Pancreas (tissue), 10 donors: ENCODE data around the gene POR. TPM values are rescaled to one million over a fixed set of nuclear protein-coding genes. Genes with fewer than 3 reads are reported as not detected.

Experiments used
- ATAC-seq, 4 donors: fragments of 200-7000 bp; cut with Tn5 transposase; one replicate each; pipeline versions ENCODE4 v1.8.0 to v1.9.1; 2020; ENCODE audit warnings: mild to moderate bottlenecking in 4 of 4, moderate library complexity in 4 of 4
- DNase-seq, 6 donors: peaks; one replicate each; pipeline ENCODE4 v3.0.0-alpha.2; 2020
- FAIRE-seq: peaks from 2 replicates; lab custom pipeline; 2012; peaks lifted over from hg19 to GRCh38; lab: Jason Lieb, UNC
- H3K27ac ChIP-seq, 4 donors: fragments of 200-600 bp; sonication (generic); 1 replicate in 3 of 4; 2 replicates in 1 of 4; pipeline versions ENCODE4 v1.5.0 to v1.8.0; 2020
- H3K27me3 ChIP-seq, 4 donors: fragments of 200-600 bp; one replicate each; pipeline ENCODE4 v1.8.0; 2021
- H3K36me3 ChIP-seq, 3 donors: fragments of 200-600 bp; sonication (generic) in 1 of 3; one replicate each; pipeline versions ENCODE4 v1.5.0 to v1.8.0; 2020 to 2021
- H3K4me1 ChIP-seq, 3 donors: fragments of 200-600 bp; one replicate each; pipeline ENCODE4 v1.8.0; 2021
- H3K4me3 ChIP-seq, 4 donors: fragments of 200-600 bp; sonication (generic) in 2 of 4; one replicate each; pipeline versions ENCODE4 v1.5.0 to v1.8.0; 2020 to 2021
- H3K9me3 ChIP-seq, 4 donors: fragments of 200-600 bp; one replicate each; pipeline ENCODE4 v1.8.0; 2021
- WGBS, 2 donors: extraction: QIAGEN DNeasy Blood & Tissue Kit; methylation state at CpG; one replicate each; pipeline ENCODE4 v1.1.7; 2013; 5-methylcytosine and 5-hydroxymethylcytosine counted together
- intact Hi-C, 3 donors: fragments of 100-400 bp; cut with DNase I; formaldehyde crosslinking; loops; one replicate each; pipeline versions ENCODE4 v1.11.1 to v1.14.2; 2022
- microRNA-seq, 2 donors: library from miRNA; unstranded; fragments of <30 nt; microRNA quantifications; one replicate each; pipeline versions ENCODE4 to v1.1.0, GENCODE V29; 2019 to 2020
- polyA plus RNA-seq, 2 donors: library from polyadenylated mRNA; stranded (reverse); fragments of 200-250 nt; gene quantifications; one replicate each; pipeline ENCODE4 v1.2.3, GENCODE V29; 2013
- total RNA-seq, 6 donors: library from RNA; stranded (reverse); fragmentation: NEBNext Ultra II Directional in 4 of 6; extraction: Animal tissue kit (Norgen Biotek cat#: 25700) in 4 of 6; gene quantifications; one replicate each; pipeline versions ENCODE4 v1.2.1 to v1.2.4, GENCODE V29; 2021 to 2023
- TF ChIP-seq, protein P1 (sequence below), 4 donors: fragments of 200-600 bp; sonication (generic) in 3 of 4; IDR thresholded peaks; one replicate each; pipeline versions ENCODE4 v1.5.0 to v1.8.0; 2021; ENCODE audit warnings: antibody characterized with exemption in 4 of 4
- donor health status: healthy with polysubstance abuse.
- donor health status: DM: no; HTN: no; CAD: no; lungs with moderate emphysema.
- donor health status: DM: no; HTN: no; CAD: no.
- donor health status: control.
- donor health status: control.
- donor health status: Bipolar disorder and iron deficiency.
- donor health status: DM: yes; HTN: yes; CAD: no.
- donor health status: DM: no; HTN: no; CAD: no.
- donor health status: DM: no; HTN: no; CAD: no.
- donor health status: DM: yes; HTN: yes; CAD: no.

Gene POR
- total and polyA plus RNA-seq, 8 donors, result 29.7 to 99.0 (median 43.6) TPM

DNA sequence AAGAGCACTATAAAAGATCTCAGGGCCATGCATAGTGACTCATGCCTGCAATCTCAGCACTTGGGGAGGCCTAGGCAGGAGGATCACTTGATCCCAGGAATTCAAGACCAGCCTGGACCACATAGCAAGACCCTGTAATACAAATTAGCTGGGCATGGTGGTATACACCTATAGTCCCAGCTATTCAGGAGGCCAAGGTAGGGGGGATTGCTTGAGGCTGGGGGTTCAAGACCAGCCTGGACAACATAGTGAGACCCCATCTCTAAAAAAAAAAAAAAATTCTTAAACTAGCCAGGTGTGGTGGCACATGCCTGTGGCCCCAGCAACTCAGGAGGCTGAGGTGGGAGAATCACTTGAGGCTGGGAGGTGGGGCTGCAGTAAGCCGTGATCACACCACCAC is 117.0 kb downstream of the POR start:
- no peaks in the 10 kb centered on the region for H3K27me3 ChIP-seq
- intact Hi-C loops, result no loop called here
- H3K4me1 ChIP-seq, result no peaks in the 10 kb centered on the region
- H3K9me3 ChIP-seq, result no peaks in the 10 kb centered on the region
- ATAC-seq (no peak), DNase-seq (peak in 1 of 6 donors; percentile 6), FAIRE-seq (no peak)
- 97 to 100% methylated on average over 1 of the region's 1 CpG for WGBS, 2 donors
- TF ChIP-seq, protein P1, sequence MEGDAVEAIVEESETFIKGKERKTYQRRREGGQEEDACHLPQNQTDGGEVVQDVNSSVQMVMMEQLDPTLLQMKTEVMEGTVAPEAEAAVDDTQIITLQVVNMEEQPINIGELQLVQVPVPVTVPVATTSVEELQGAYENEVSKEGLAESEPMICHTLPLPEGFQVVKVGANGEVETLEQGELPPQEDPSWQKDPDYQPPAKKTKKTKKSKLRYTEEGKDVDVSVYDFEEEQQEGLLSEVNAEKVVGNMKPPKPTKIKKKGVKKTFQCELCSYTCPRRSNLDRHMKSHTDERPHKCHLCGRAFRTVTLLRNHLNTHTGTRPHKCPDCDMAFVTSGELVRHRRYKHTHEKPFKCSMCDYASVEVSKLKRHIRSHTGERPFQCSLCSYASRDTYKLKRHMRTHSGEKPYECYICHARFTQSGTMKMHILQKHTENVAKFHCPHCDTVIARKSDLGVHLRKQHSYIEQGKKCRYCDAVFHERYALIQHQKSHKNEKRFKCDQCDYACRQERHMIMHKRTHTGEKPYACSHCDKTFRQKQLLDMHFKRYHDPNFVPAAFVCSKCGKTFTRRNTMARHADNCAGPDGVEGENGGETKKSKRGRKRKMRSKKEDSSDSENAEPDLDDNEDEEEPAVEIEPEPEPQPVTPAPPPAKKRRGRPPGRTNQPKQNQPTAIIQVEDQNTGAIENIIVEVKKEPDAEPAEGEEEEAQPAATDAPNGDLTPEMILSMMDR (IDR thresholded peaks at IDR 0.05), result no peak
- H3K36me3 ChIP-seq, result no peaks in the 10 kb centered on the region
- H3K27ac ChIP-seq, result no peak overlapping the region
- no peak overlapping the region for H3K4me3 ChIP-seq

Small RNA genes within 50 kb of the gene (microRNA-seq; reads per million reads assigned to microRNA genes)
- gene MIR4651, result 0.59 to 1.9 reads per million in 2 donors

Other genes with a start within 250 kb of the POR start
- 10 to 100 TPM in 1 of 6 donors, 1 to 10 TPM in 5; 4.9 to 14.8 (median 5.9) TPM for gene HIP1, start 176.2 kb upstream of the POR start, total RNA-seq
- gene HIP1, start 176.2 kb upstream of the POR start, polyA plus RNA-seq, result 1 to 10 TPM; 3.6 to 3.9 TPM
- gene CCL26, start 142.9 kb upstream of the POR start, total RNA-seq, result not detected
- under 1 TPM; 0.47 to 0.53 TPM for gene CCL26, start 142.9 kb upstream of the POR start, polyA plus RNA-seq
- gene CCL24, start 101.3 kb upstream of the POR start, total RNA-seq, result under 1 TPM in 1 of 6 donors, not detected in 5; 0.37 TPM
- not detected for gene CCL24, start 101.3 kb upstream of the POR start, polyA plus RNA-seq
- gene RHBDD2, start 36.1 kb upstream of the POR start, total RNA-seq, result 10 to 100 TPM; 21.6 to 32.0 (median 25.1) TPM
- gene RHBDD2, start 36.1 kb upstream of the POR start, polyA plus RNA-seq, result 100 to 1,000 TPM in 1 of 2 donors, 10 to 100 TPM in 1; 64.5 to 106 TPM
- gene TMEM120A, start 79.4 kb downstream of the POR start, total RNA-seq, result 10 to 100 TPM; 29.5 to 38.7 (median 33.6) TPM
- 10 to 100 TPM; 71.8 to 72.0 TPM for gene TMEM120A, start 79.4 kb downstream of the POR start, polyA plus RNA-seq
- 10 to 100 TPM; 13.3 to 24.1 (median 20.4) TPM for gene STYXL1, start 132.8 kb downstream of the POR start, total RNA-seq
- gene STYXL1, start 132.8 kb downstream of the POR start, polyA plus RNA-seq, result 10 to 100 TPM; 31.2 to 47.6 TPM
- 100 to 1,000 TPM in 2 of 6 donors, 10 to 100 TPM in 4; 64.6 to 106 (median 91.4) TPM for gene MDH2, start 133.0 kb downstream of the POR start, total RNA-seq
- gene MDH2, start 133.0 kb downstream of the POR start, polyA plus RNA-seq, result 10 to 100 TPM; 36.3 to 61.5 TPM